Natural killer cell treated with Interleukin-12 subunit alpha and Interleukin-12 subunit beta and Interleukin-15 and Interleukin-18, amount 100 ng/mL, for 72 hours (primary cell): Measurements from ENCODE around the gene SGCG. TPM values are rescaled to one million over a fixed set of nuclear protein-coding genes. Genes with fewer than 3 reads are reported as not detected.
"Not testable (repeated sequence)": the region's sequence is repeated elsewhere in the genome, so short reads cannot be mapped to it uniquely, and the experiment has no call there.

ENCODE experiments used
- ATAC-seq, 2 donors: fragments of 150-1000 bp; cut with Tn5 transposase in 1 of 2; sonication (Bioruptor Pico), chemical (Tn5 transposase) in 1 of 2; 2 replicates each; pipeline ENCODE4 v1.10.0; 2021
- DNase-seq: peaks from one replicate; pipeline ENCODE4 v3.0.0; 2022; ENCODE audit warnings: low spot score
- H3K27ac Mint-ChIP-seq, 2 donors: 1 replicate in 1 of 2; 2 replicates in 1 of 2; pipeline ENCODE4 v1.8.0; 2022; ENCODE audit warnings: mixed read lengths in 2 of 2, mild to moderate bottlenecking in 1 of 2, moderate library complexity in 1 of 2
- H3K27me3 Mint-ChIP-seq, 2 donors: 1 replicate in 1 of 2; 2 replicates in 1 of 2; pipeline ENCODE4 v1.8.0; 2022; ENCODE audit warnings: mixed read lengths in 2 of 2
- H3K36me3 Mint-ChIP-seq: one replicate; pipeline ENCODE4 v1.8.0; 2022; ENCODE audit warnings: mixed read lengths
- H3K4me1 Mint-ChIP-seq, 2 donors: 1 replicate in 1 of 2; 2 replicates in 1 of 2; pipeline ENCODE4 v1.8.0; 2022; ENCODE audit warnings: low read depth in 2 of 2, mixed read lengths in 2 of 2, mild to moderate bottlenecking in 1 of 2
- H3K4me3 Mint-ChIP-seq: one replicate; pipeline ENCODE4 v1.8.0; 2022; ENCODE audit warnings: mixed read lengths
- H3K9me3 Mint-ChIP-seq: 2 replicates; pipeline ENCODE4 v1.8.0; 2022; ENCODE audit warnings: mixed read lengths
- total RNA-seq, 2 donors: library from RNA; stranded (reverse); gene quantifications; one replicate each; pipeline ENCODE4 v1.2.3, GENCODE V29; 2022

SGCG gene
- total RNA-seq, 2 donors from 2014 or later = not detected

DNA sequence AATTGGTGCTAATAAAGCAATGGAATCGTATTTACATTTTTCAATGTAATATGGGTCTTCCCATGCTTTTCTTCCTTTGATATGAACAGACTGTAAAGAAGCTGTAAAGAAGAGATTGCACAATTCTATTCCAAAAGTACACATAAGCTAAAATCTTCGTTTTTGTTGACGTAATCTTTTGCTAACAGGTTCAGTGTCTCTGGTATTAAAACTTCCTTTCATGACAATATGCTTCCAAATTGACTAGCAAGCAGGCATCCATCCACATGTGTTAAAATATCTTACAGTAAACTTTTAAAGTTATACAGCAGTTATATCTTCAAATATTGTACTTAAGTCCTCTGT, 19.3 kb upstream of the SGCG start:
- no peaks in the 10 kb centered on the region for H3K4me1 Mint-ChIP-seq

DNA sequence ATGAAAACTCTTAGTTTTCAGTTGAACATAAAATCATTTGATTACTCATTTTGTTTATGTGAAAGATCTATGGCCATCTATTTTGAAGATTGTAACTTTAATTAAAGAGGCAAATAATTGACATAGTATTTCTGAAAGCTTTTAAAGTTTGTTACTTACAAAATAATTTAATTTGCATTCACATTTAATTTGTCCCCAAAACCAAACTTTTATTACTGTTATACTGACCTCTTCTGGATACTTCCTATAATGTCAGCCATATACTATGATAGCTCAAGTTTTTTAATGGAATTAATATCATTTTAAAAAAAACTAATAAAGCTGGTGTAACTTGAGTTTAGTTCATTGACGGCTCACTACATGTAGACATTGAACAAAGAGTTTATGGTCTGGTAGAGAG, 4.9 kb upstream of the SGCG start:
- H3K36me3 Mint-ChIP-seq = no peaks in the 10 kb centered on the region
- no peak for ATAC-seq
- DNase-seq = no peak
- H3K4me3 Mint-ChIP-seq = no peak overlapping the region
- no peak overlapping the region for H3K27ac Mint-ChIP-seq
- H3K9me3 Mint-ChIP-seq = peaks cover 10% of the 10 kb centered on the region
- H3K27me3 Mint-ChIP-seq = peaks cover 10 to 32% of the 10 kb centered on the region in 2 donors
- H3K4me1 Mint-ChIP-seq = no peaks in the 10 kb centered on the region

More for the DNA sequence above, 19.3 kb upstream of the SGCG start:
- H3K27me3 Mint-ChIP-seq = peaks cover 19 to 28% of the 10 kb centered on the region in 2 donors
- H3K36me3 Mint-ChIP-seq = no peaks in the 10 kb centered on the region
- no peak for ATAC-seq
- DNase-seq = no peak
- H3K4me3 Mint-ChIP-seq = no peak overlapping the region
- H3K27ac Mint-ChIP-seq = no peak overlapping the region
- no peaks in the 10 kb centered on the region for H3K9me3 Mint-ChIP-seq

DNA sequence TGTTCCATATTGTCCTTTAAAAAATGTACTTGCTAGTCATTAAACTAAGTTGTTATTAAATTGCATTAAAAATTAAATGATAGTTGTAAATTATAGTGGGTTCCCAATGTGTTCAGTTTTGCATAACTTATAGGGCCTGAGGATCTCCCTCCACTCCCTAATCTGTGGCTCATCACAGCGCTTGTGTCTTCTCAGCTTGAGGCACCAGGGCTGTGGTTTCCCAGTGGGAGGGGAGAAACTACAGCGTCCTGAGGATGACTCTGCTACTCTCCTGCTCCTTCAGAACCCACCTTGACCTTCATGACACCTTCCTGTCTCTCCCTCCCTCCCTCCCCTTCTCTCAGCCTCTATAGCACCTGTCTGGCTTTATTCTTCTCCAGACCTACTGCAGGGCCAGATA, 1.4 kb downstream of the SGCG start:
- ATAC-seq (no peak), DNase-seq (no peak)
- peaks cover 3 to 9% of the 10 kb centered on the region in 2 donors for H3K27me3 Mint-ChIP-seq
- H3K9me3 Mint-ChIP-seq = peaks cover under 1% of the 10 kb centered on the region
- H3K36me3 Mint-ChIP-seq = no peaks in the 10 kb centered on the region
- H3K4me1 Mint-ChIP-seq = no peaks in the 10 kb centered on the region
- no peak overlapping the region for H3K27ac Mint-ChIP-seq
- no peak overlapping the region for H3K4me3 Mint-ChIP-seq

GRCh38 chr13:23183292-23183691, 2.5 kb downstream of the SGCG start:
- no peaks in the 10 kb centered on the region for H3K4me1 Mint-ChIP-seq
- DNase-seq (no peak), ATAC-seq (no peak)
- H3K36me3 Mint-ChIP-seq = no peaks in the 10 kb centered on the region
- no peak overlapping the region for H3K27ac Mint-ChIP-seq
- no peaks in the 10 kb centered on the region for H3K9me3 Mint-ChIP-seq
- H3K27me3 Mint-ChIP-seq = peaks cover 3 to 6% of the 10 kb centered on the region in 2 donors
- no peak overlapping the region for H3K4me3 Mint-ChIP-seq

- Mint-ChIP-seq H3K27me3 (peaks cover 0 to 2% of the 10 kb centered on the region in 2 donors), H3K9me3 (no peaks in the 10 kb centered on the region), H3K36me3 (no peaks in the 10 kb centered on the region), H3K27ac (no peak overlapping the region), H3K4me1 (no peaks in the 10 kb centered on the region), H3K4me3 (no peak overlapping the region)
- no peak for ATAC-seq
- no peak for DNase-seq
Observed at GRCh38 chr13:23185542-23185941, 4.8 kb downstream of the SGCG start.

DNA sequence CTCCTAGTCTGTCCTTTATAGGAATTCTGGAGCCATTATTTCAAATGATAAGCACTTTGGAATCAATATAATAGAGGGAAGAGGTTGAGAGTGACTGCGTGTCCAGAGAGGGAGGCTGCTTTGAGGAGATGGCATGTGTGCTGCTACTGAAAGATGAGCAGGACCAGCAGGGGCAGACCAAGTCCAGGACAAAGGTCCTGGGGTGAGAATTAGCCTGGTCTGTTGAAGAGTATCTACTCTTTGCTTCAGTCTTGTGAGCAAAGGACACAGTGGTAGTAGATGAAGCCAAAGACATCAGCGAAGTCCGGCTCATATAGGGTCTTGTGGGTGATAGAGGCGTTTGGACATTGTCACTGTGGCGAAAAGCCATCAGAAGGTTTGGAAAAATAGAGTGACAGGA, 21.1 kb downstream of the SGCG start:
- Mint-ChIP-seq H3K27ac (no peak overlapping the region), H3K4me3 (no peak overlapping the region)

GRCh38 chr13:23202383-23202782, 21.6 kb downstream of the SGCG start:
- no peaks in the 10 kb centered on the region for H3K36me3 Mint-ChIP-seq
- DNase-seq (no peak), ATAC-seq (no peak)
- H3K4me1 Mint-ChIP-seq = no peaks in the 10 kb centered on the region
- H3K4me3 Mint-ChIP-seq = no peak overlapping the region
- H3K27ac Mint-ChIP-seq = no peak overlapping the region
- peaks cover 2% of the 10 kb centered on the region for H3K9me3 Mint-ChIP-seq
- H3K27me3 Mint-ChIP-seq = peaks cover 8 to 35% of the 10 kb centered on the region in 2 donors

More for the DNA sequence above, 21.1 kb downstream of the SGCG start:
- DNase-seq (no peak), ATAC-seq (no peak)
- Mint-ChIP-seq H3K27me3 (peaks cover 10 to 35% of the 10 kb centered on the region in 2 donors), H3K4me1 (no peaks in the 10 kb centered on the region), H3K9me3 (no peaks in the 10 kb centered on the region), H3K36me3 (no peaks in the 10 kb centered on the region)

DNA sequence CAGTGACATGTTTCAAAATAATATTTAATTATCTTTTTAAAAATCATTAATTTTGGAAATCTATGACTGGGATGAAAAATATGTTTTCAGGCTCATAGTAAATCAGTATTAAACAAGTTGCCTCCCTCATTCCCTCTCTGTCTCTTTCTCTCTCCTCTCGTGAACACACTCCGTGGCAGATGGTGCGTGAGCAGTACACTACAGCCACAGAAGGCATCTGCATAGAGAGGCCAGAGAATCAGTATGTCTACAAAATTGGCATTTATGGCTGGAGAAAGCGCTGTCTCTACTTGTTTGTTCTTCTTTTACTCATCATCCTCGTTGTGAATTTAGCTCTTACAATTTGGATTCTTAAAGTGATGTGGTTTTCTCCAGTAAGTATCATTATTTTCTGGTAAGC, 22.7 kb downstream of the SGCG start:
- Mint-ChIP-seq H3K27ac (no peak overlapping the region), H3K4me1 (no peaks in the 10 kb centered on the region), H3K9me3 (peaks cover 4% of the 10 kb centered on the region), H3K36me3 (no peaks in the 10 kb centered on the region), H3K27me3 (peaks cover 8 to 40% of the 10 kb centered on the region in 2 donors), H3K4me3 (no peak overlapping the region)
- no peak for DNase-seq
- no peak for ATAC-seq

DNA sequence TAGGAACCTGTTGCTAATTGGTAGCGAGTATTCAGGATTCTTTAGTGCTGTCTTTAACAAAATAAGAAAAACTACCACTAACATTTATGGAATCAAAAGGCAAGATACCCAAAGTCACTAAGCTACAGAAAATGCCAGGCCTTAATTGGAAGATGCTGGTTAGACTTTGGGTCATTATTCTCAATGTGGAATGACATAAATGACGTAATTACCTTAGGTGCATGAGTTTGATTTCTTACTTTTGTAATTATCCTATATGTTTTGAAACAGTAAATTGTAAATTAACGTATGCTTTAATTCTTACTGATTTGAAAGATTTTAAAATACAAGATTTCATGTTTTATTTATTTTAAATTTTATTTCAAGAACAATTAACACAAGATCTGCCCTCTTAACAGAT, 25.0 kb downstream of the SGCG start:
- H3K4me3 Mint-ChIP-seq = no peak overlapping the region
- peaks cover 3 to 36% of the 10 kb centered on the region in 2 donors for H3K27me3 Mint-ChIP-seq
- H3K27ac Mint-ChIP-seq = no peak overlapping the region
- H3K9me3 Mint-ChIP-seq = peaks cover 4% of the 10 kb centered on the region
- DNase-seq (no peak), ATAC-seq (no peak)
- no peaks in the 10 kb centered on the region for H3K4me1 Mint-ChIP-seq
- H3K36me3 Mint-ChIP-seq = no peaks in the 10 kb centered on the region

GRCh38 chr13:23212671-23213070, 31.9 kb downstream of the SGCG start:
- H3K4me3 Mint-ChIP-seq = no peak overlapping the region
- H3K9me3 Mint-ChIP-seq = peaks cover 19% of the 10 kb centered on the region
- ATAC-seq (no peak), DNase-seq (no peak)
- peaks cover 6 to 20% of the 10 kb centered on the region in 2 donors for H3K27me3 Mint-ChIP-seq
- no peak overlapping the region for H3K27ac Mint-ChIP-seq
- peaks cover 5% of the 10 kb centered on the region for H3K36me3 Mint-ChIP-seq
- H3K4me1 Mint-ChIP-seq = no peaks in the 10 kb centered on the region

GRCh38 chr13:23231241-23231640, 50.5 kb downstream of the SGCG start:
- DNase-seq (no peak), ATAC-seq (no peak)
- H3K9me3 Mint-ChIP-seq = no peaks in the 10 kb centered on the region
- no peak overlapping the region for H3K27ac Mint-ChIP-seq
- H3K36me3 Mint-ChIP-seq = no peaks in the 10 kb centered on the region
- H3K4me3 Mint-ChIP-seq = no peak overlapping the region
- peaks cover 3 to 27% of the 10 kb centered on the region in 2 donors for H3K27me3 Mint-ChIP-seq
- H3K4me1 Mint-ChIP-seq = no peaks in the 10 kb centered on the region

DNA sequence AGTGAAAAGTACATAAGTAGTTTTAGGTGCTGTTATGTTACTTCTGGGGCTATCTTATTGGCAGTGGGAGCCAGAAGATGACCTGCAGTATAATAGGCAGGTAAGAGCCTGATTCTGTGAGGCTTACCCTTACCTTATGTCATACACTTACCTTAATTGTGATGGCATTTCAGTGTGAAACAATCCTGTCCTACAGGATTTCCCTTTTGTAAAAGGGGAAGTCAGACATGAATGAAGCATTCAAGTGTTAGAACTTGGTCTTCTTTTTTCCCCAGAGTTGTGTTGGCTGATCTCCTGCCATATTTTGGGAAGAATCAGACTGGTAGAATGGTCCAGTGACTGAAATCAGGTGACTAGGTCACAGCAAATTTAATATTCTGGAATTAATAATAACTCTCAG, 55.2 kb downstream of the SGCG start:
- no peak for DNase-seq
- H3K4me3 Mint-ChIP-seq = no peak overlapping the region
- no peaks in the 10 kb centered on the region for H3K4me1 Mint-ChIP-seq
- peaks cover 2 to 46% of the 10 kb centered on the region in 2 donors for H3K27me3 Mint-ChIP-seq
- no peaks in the 10 kb centered on the region for H3K9me3 Mint-ChIP-seq
- H3K27ac Mint-ChIP-seq = no peak overlapping the region
- ATAC-seq = no peak
- H3K36me3 Mint-ChIP-seq = no peaks in the 10 kb centered on the region

- Mint-ChIP-seq H3K36me3 (no peaks in the 10 kb centered on the region), H3K4me1 (no peaks in the 10 kb centered on the region), H3K4me3 (no peak overlapping the region), H3K27ac (no peak overlapping the region), H3K27me3 (peaks cover 6 to 41% of the 10 kb centered on the region in 2 donors), H3K9me3 (no peaks in the 10 kb centered on the region)
- no peak for ATAC-seq
- no peak for DNase-seq
Observed at GRCh38 chr13:23243066-23243465, 62.3 kb downstream of the SGCG start.

DNA sequence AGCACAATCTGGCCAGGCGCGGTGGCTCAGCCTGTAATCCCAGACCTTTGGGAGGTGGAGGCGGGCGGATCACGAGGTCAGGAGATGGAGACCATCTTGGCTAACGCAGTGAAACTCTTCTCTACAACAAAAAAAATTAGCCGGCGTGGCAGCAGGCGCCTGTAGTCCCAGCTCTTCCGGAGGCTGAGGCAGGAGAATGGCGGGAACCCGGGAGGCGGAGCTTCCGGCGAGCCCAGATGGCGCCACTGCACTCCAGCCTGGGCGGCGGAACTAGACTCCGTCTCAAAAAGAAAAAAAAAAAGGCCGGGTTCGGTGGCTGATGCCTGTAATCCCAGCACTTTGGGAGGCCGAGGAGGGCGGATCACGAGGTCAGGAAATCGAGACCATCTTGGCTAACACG, 67.6 kb downstream of the SGCG start:
- H3K9me3 Mint-ChIP-seq, H3K27ac Mint-ChIP-seq, DNase-seq: not testable (repeated sequence)

GRCh38 chr13:23254506-23254905, 73.7 kb downstream of the SGCG start:
- Mint-ChIP-seq H3K9me3 (peaks cover 2% of the 10 kb centered on the region), H3K4me3 (no peak overlapping the region), H3K4me1 (no peaks in the 10 kb centered on the region), H3K36me3 (peaks cover 5% of the 10 kb centered on the region), H3K27me3 (peaks cover 14 to 15% of the 10 kb centered on the region in 2 donors), H3K27ac (no peak overlapping the region)
- no peak for DNase-seq
- ATAC-seq = no peak

More for the DNA sequence above, 67.6 kb downstream of the SGCG start:
- H3K4me1 Mint-ChIP-seq, H3K4me3 Mint-ChIP-seq, ATAC-seq, H3K36me3 Mint-ChIP-seq: not testable (repeated sequence)
- peaks cover 9 to 12% of the 10 kb centered on the region in 2 donors for H3K27me3 Mint-ChIP-seq
